Mucosa of descending colon (tissue), 3 donors: Measurements from ENCODE around the gene AMOTL2. TPM values are rescaled to one million over a fixed set of nuclear protein-coding genes. Genes with fewer than 3 reads are reported as not detected.

Source experiments
- ATAC-seq: fragments of 200-7000 bp; cut with Tn5 transposase; one replicate; pipeline ENCODE4 v1.9.1; 2020; ENCODE audit warnings: mild to moderate bottlenecking, moderate library complexity
- DNase-seq, 3 donors: peaks; one replicate each; pipeline ENCODE4 v3.0.0-alpha.2; 2020
- H3K36me3 ChIP-seq: fragments of 200-600 bp; one replicate; pipeline ENCODE4 v1.8.0; 2021; ENCODE audit warnings: low read depth, mild to moderate bottlenecking
- H3K4me1 ChIP-seq: fragments of 200-600 bp; one replicate; pipeline ENCODE4 v1.8.0; 2021; ENCODE audit warnings: low read depth, mild to moderate bottlenecking
- H3K4me3 ChIP-seq: fragments of 200-600 bp; one replicate; pipeline ENCODE4 v1.8.0; 2021; ENCODE audit warnings: mild to moderate bottlenecking
- H3K9me3 ChIP-seq: fragments of 200-600 bp; one replicate; pipeline ENCODE4 v1.8.0; 2021; ENCODE audit warnings: mild to moderate bottlenecking
- CTCF ChIP-seq: fragments of 200-600 bp; IDR thresholded peaks from one replicate; pipeline ENCODE4 v1.8.0; 2022; ENCODE audit warnings: antibody characterized with exemption, mild to moderate bottlenecking
- intact Hi-C, 2 donors: fragments of 100-400 bp; cut with DNase I in 1 of 2; cut with micrococcal nuclease in 1 of 2; formaldehyde crosslinking; loops; one replicate each; pipeline versions ENCODE4 v1.11.0 to v1.11.1; 2022; cut with DNase I, micrococcal nuclease
- total RNA-seq, 3 donors: library from RNA; stranded (reverse); fragmentation: NEBNext Ultra II Directional in 2 of 3; extraction: Animal tissue kit (Norgen Biotek cat#: 25700) in 2 of 3; gene quantifications; one replicate each; pipeline versions ENCODE4 v1.2.1 to v1.2.4, GENCODE V29; 2021 to 2023
- donor health status: DM: no; HTN: no; CAD: no; lungs with moderate emphysema.
- donor health status: DM: no; HTN: no; CAD: no.
- donor health status: DM: no; HTN: yes; CAD: no.

Gene AMOTL2
- total RNA-seq, 3 donors from 2014 or later, result 17.9 to 35.1 (median 21.2) TPM

- H3K36me3 ChIP-seq, result no peaks in the 10 kb centered on the region
- H3K4me1 ChIP-seq, result peaks cover 31% of the 10 kb centered on the region
- ATAC-seq, result no peak
- intact Hi-C loops, result no loop called here
- no peaks in the 10 kb centered on the region for H3K9me3 ChIP-seq
- no peak for DNase-seq
- no peak overlapping the region for H3K4me3 ChIP-seq
- TF ChIP-seq CTCF, result no peak
Observed at GRCh38 chr3:134366221-134366927, 7.9 kb downstream of the AMOTL2 start.

- TF ChIP-seq CTCF, result no peak
- peaks cover 30% of the 10 kb centered on the region for H3K4me1 ChIP-seq
- H3K9me3 ChIP-seq, result no peaks in the 10 kb centered on the region
- no peaks in the 10 kb centered on the region for H3K36me3 ChIP-seq
- ATAC-seq, result no peak
- no peak for DNase-seq
- intact Hi-C loops, result no loop called here
- no peak overlapping the region for H3K4me3 ChIP-seq
Observed at GRCh38 chr3:134365766-134366065, 8.5 kb downstream of the AMOTL2 start.

GRCh38 chr3:134364936-134365765, 9.1 kb downstream of the AMOTL2 start:
- intact Hi-C loops, result no loop called here
- no peak overlapping the region for H3K4me3 ChIP-seq
- H3K4me1 ChIP-seq, result peaks cover 26% of the 10 kb centered on the region

GRCh38 chr3:134364061-134364935, 9.9 kb downstream of the AMOTL2 start:
- H3K9me3 ChIP-seq, result no peaks in the 10 kb centered on the region
- H3K4me1 ChIP-seq, result peaks cover 23% of the 10 kb centered on the region
- intact Hi-C loops, result no loop called here
- H3K4me3 ChIP-seq, result no peak overlapping the region
- no peak for TF ChIP-seq CTCF
- no peaks in the 10 kb centered on the region for H3K36me3 ChIP-seq
- DNase-seq (peak; percentile 83 to 90 (median 89)), ATAC-seq (peak; percentile 93)

More at GRCh38 chr3:134364936-134365765, 9.1 kb downstream of the AMOTL2 start:
- ATAC-seq (no peak), DNase-seq (no peak)
- TF ChIP-seq CTCF, result no peak
- Histone ChIP-seq H3K9me3 (no peaks in the 10 kb centered on the region), H3K36me3 (no peaks in the 10 kb centered on the region)

GRCh38 chr3:134363381-134363755, 10.9 kb downstream of the AMOTL2 start:
- no peak for DNase-seq
- ATAC-seq, result no peak
- Histone ChIP-seq H3K4me1 (peaks cover 23% of the 10 kb centered on the region), H3K36me3 (no peaks in the 10 kb centered on the region), H3K4me3 (no peak overlapping the region), H3K9me3 (no peaks in the 10 kb centered on the region)
- intact Hi-C loops, result no loop called here
- TF ChIP-seq CTCF, result no peak
